Activated naive CD4-positive, alpha-beta T cell treated with Interleukin-2 at 50 U/mL for 16 hours (primary cell): Measurements from ENCODE around the gene SLC17A1.
"Not testable (repeated sequence)": the region's sequence is repeated elsewhere in the genome, so short reads cannot be mapped to it uniquely, and the experiment has no call there.

Experiments used
- DNase-seq: peaks from one replicate; pipeline ENCODE4 v3.0.0-alpha.2; 2020

SLC17A1 gene

DNA sequence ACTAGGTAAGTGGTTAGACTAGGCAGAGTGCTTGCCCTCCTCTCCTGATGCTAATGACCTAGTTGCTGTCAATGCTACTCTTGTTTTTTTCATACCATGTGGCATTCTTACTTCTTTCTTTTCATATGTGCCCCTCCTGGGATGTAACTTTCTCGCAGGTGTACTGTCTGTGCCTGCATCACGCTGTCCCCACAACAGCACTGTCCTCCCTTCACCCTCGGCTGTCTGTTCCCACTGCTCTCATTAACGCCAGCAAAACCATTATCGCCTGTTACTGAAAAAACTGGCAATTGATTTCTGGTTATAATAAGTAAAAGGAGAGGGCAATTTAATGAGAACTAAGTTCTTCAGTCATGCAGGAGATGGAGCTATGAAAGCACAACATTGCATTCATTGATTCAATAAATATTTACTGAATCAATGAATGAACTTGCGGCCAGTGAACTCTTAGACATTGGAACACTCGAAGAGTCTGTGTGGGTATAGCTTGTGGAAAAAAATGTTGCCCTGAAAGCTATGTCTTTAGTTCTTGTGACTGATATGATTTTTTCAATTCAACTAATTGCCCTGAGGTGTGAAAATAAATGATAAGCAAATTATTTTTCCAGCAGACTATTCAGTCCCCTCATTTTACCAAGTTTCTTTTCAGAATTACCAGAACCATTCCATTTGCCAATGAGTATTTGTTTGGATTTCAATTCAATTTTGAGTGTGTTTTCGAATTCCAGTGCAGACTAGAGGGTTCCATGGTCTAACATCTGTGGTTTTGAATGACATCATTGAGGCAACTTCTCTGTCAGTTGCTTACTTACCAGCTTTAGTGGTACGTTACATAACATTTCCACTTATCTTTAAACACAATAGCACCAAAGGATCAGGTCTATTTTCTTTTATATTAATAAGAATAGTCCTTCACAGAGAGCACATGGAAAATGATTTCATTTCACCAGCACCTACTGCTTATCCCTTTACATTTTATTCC is 75.2 kb downstream of the SLC17A1 start:
- DNase-seq = no peak

DNA sequence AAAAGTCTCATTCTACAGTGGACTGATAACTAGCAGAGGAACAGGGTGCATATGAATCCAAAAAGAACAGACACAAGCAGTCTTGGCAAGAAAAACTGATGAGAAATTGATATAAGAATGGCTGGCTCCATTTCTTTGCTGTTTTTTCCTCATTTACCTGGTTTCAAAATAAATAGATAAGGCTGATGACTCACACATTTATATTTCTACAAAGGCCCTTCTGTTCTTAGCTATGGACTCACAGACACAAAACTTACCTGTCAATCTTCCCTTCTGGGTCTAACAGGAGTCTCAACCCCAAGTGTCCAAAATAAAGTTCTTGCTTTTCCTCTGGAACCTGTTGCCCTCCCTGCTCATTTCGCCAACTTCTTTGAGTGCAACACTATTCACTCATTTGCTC is 76.4 kb downstream of the SLC17A1 start:
- DNase-seq = no peak

GRCh38 chr6:25754535-25754934 is 77.3 kb downstream of the SLC17A1 start, which contains the start of gene SLC17A4:
Gene SLC17A4 (plus strand): TSS chr6:25754742. CDS start chr6:25761963, 7,221 bp downstream.
- DNase-seq = no peak

DNA sequence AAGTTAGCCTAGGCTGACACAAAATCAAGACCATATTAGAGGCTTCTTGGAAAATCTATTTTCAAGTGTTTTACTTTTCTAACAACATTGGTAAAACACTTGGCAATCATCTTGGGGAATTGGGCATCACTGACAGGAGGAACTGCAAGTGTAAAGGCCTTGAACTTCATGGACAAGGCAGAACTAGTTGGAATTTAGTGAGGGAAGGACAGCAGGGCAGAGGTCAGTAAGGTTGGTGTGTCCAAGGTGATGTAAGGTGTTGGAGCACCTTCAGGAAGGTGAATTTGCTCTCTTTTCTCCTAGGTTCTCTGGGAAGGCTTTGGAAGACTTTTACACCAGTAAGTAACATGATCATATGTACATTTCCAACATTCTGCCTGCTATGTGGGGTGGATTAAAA is 78.8 kb downstream of the SLC17A1 start:
- no peak for DNase-seq

GRCh38 chr6:25750906-25751305 is 80.9 kb downstream of the SLC17A1 start:
- DNase-seq = no peak

DNA sequence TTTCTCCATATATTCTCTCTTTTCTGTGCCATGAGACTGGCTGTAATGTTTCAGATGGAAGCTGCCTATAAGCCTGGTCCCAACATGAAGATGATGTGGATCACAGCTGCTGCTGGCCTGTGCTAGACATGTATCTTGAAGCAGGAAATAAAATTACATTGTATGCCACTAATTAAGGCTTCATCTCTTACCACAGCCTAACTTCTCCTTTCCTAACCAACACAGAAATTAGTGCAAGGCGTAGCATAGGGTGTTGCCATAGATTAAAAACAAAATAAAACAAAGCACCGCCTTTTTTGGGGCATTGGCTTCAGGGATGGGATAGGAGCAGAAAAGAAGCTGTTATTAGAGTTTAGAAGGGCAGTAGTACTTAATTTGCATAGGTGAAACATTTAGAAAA is 82.0 kb downstream of the SLC17A1 start:
- no peak for DNase-seq

DNA sequence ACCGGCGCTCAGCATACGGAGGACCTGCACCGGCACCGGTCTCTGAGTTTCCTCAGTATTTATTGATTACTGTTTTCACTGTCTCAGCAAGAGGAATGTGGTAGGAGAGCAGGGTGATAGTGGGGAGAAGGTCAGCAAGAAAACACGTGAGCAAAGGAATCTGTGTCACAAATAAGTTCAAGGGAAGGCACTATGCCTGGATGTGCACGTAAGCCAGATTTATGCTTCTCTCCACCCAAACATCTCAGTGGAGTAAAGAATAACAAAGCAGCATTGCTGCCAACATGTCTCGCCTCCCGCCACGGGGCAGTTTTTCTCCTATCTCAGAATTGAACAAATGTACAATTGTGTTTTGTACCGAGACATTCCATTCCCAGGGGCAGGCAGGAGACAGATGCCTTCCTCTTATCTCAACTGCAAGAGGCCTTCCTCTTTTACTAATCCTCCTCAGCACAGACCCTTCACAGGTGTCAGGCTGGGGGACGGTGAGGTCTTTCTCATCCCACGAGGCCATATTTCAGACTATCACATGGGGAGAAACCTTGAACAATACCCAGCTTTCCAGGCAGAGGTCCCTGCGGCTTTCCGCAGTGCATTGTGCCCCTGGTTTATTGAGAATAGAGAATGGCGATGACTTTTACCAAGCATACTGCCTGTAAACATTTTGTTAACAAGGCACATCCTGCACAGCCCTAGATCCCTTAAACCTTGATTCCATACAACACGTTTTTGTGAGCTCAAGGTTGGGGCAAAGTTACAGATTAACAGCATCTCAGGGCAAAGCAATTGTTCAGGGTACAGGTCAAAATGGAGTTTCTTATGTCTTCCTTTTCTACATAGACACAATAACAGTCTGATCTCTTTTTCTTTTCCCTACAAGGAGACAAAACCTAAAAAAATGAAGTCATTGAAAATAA is 83.0 kb downstream of the SLC17A1 start:
- not testable (repeated sequence) for DNase-seq

DNA sequence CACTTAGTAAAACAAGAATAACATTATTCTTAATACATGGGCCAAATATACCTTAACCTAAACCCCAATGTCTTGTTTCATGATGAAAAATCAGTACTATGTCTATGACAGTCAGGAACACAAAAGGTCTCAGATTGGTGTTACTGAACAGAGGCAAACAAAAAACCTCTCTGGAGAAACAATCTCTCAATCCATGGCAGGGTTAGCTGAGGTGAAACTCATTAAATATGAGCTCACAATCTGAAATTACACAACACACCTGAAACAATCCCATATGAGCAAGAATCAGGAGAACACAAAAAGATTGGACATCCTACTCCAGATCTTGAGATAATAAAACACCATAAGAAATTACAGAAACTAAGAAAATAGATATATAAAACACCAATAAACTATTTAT is 83.8 kb downstream of the SLC17A1 start:
- no peak for DNase-seq

- no peak for DNase-seq
Observed at GRCh38 chr6:25747477-25747876, 84.4 kb downstream of the SLC17A1 start.

DNA sequence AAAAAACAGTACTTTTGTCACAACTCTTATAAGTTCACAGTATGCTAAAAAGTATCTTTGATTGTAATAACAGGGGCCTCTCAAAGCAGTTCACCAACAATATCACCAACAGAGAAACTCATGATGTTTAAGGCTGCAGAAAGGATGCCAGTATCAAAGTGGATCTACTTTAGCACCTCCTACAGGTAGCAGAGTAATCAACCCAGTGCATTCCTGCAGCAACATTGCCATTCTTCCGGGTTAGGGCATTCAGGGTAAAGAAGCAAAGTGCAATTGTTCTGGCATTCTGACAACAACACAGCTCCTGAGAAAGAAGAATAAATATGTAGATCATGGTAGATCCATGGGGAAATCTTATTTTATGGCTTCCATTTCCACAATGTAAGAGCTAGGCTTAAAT is 84.9 kb downstream of the SLC17A1 start:
- no peak for DNase-seq

DNA sequence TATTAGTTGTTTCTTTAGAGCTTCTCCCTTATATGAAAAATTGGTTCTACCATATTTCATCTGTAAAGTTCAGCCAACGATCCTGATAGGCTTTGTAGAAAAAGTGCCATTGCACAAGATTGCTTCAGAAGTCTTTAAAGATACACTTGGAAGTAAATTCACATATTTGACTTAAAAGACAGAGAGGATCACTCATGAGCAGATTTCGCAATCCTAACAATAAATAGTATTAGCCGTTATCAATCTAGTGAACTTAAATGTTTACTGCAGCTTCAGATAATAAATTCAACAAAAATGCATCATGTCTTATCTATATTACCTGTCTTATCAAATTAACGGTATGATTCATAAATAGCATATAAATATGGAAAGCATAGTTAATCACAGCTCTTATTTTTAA is 86.0 kb downstream of the SLC17A1 start:
- no peak for DNase-seq

- DNase-seq = no peak
Observed at GRCh38 chr6:25743868-25744267, 88.0 kb downstream of the SLC17A1 start.

- no peak for DNase-seq
Observed at GRCh38 chr6:25735261-25735660, 96.6 kb downstream of the SLC17A1 start.
